ENCODE results near the gene URB2. TPM values are rescaled to one million over a fixed set of nuclear protein-coding genes. Genes with fewer than 3 reads are reported as not detected.

URB2 gene
- total and polyA plus RNA-seq, 4 donors = 1.2 to 10.5 (median 6.2) TPM

DNA sequence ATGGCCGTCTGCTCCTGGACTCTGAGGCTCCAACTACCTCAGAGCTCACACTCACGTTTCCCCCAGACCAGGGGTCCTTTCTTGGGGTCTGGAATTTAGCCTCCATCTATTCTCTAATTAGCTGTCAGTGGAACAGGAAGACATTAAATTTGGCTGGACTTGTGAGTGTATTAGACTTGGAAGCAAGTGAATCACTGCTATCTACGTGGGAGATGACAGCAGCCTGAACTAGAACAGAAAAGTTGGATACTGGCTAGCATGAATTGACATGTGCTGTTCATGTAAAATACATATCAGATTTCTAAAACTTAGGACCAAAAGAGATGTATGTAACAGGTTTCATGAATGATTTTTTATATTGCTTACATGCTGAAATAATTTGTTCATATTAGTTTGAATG is 28.2 kb upstream of the URB2 start:
- H3K36me3 ChIP-seq (ENCODE audit: control insufficient read depth in 4 of 4, insufficient read depth in 3 of 4, low read depth in 1 of 4, low read length in 3 of 4) = peaks cover 13 to 48% (median 30%) of the 10 kb centered on the region in 4 donors
- no peak for DNase-seq (ENCODE audit: low spot score)
- H3K9me3 ChIP-seq (ENCODE audit: control insufficient read depth in 4 of 4, low read length in 3 of 4) = no peaks in the 10 kb centered on the region
- H3K27ac ChIP-seq (ENCODE audit: low read depth in 1 of 2, low read length in 2 of 2) = no peak overlapping the region
- no peak overlapping the region for H3K4me3 ChIP-seq (ENCODE audit: low read depth in 1 of 3, low read length in 3 of 3)
- no peaks in the 10 kb centered on the region for H3K27me3 ChIP-seq (ENCODE audit: control insufficient read depth in 4 of 4, insufficient read depth in 4 of 4, low read length in 3 of 4)
- WGBS = 87% methylated on average over 3 of the region's 3 CpGs
- H3K9ac ChIP-seq (ENCODE audit: low read depth in 1 of 2, low read length in 2 of 2) = no peak overlapping the region
- H3K4me1 ChIP-seq (ENCODE audit: control insufficient read depth in 4 of 4, insufficient read depth in 4 of 4, low read length in 3 of 4) = peaks cover 0 to 2% (median 0%) of the 10 kb centered on the region in 4 donors
- TF ChIP-seq SP1 (IDR thresholded peaks at IDR 0.05) (no peak), RAD21 (IDR thresholded peaks at IDR 0.05) (no peak), JUND (IDR thresholded peaks at IDR 0.05) (no peak), FOXA2 (IDR thresholded peaks at IDR 0.05) (no peak), HNF4G (IDR thresholded peaks at IDR 0.05) (no peak), EGR1 (IDR thresholded peaks at IDR 0.05; ENCODE audit: low read depth in 2 of 2) (no peak), FOXA1 (IDR thresholded peaks at IDR 0.05) (no peak), RXRA (IDR thresholded peaks at IDR 0.05) (no peak)
- TF ChIP-seq, protein P1, sequence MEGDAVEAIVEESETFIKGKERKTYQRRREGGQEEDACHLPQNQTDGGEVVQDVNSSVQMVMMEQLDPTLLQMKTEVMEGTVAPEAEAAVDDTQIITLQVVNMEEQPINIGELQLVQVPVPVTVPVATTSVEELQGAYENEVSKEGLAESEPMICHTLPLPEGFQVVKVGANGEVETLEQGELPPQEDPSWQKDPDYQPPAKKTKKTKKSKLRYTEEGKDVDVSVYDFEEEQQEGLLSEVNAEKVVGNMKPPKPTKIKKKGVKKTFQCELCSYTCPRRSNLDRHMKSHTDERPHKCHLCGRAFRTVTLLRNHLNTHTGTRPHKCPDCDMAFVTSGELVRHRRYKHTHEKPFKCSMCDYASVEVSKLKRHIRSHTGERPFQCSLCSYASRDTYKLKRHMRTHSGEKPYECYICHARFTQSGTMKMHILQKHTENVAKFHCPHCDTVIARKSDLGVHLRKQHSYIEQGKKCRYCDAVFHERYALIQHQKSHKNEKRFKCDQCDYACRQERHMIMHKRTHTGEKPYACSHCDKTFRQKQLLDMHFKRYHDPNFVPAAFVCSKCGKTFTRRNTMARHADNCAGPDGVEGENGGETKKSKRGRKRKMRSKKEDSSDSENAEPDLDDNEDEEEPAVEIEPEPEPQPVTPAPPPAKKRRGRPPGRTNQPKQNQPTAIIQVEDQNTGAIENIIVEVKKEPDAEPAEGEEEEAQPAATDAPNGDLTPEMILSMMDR (IDR thresholded peaks at IDR 0.05; ENCODE audit: low read depth, low read length, missing input control) = no peak
- TF ChIP-seq, protein P2, sequence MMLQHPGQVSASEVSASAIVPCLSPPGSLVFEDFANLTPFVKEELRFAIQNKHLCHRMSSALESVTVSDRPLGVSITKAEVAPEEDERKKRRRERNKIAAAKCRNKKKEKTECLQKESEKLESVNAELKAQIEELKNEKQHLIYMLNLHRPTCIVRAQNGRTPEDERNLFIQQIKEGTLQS (IDR thresholded peaks at IDR 0.05) = no peak
- TF ChIP-seq, protein P3, sequence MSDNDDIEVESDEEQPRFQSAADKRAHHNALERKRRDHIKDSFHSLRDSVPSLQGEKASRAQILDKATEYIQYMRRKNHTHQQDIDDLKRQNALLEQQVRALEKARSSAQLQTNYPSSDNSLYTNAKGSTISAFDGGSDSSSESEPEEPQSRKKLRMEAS (IDR thresholded peaks at IDR 0.05) = no peak
- TF ChIP-seq, protein P4, sequence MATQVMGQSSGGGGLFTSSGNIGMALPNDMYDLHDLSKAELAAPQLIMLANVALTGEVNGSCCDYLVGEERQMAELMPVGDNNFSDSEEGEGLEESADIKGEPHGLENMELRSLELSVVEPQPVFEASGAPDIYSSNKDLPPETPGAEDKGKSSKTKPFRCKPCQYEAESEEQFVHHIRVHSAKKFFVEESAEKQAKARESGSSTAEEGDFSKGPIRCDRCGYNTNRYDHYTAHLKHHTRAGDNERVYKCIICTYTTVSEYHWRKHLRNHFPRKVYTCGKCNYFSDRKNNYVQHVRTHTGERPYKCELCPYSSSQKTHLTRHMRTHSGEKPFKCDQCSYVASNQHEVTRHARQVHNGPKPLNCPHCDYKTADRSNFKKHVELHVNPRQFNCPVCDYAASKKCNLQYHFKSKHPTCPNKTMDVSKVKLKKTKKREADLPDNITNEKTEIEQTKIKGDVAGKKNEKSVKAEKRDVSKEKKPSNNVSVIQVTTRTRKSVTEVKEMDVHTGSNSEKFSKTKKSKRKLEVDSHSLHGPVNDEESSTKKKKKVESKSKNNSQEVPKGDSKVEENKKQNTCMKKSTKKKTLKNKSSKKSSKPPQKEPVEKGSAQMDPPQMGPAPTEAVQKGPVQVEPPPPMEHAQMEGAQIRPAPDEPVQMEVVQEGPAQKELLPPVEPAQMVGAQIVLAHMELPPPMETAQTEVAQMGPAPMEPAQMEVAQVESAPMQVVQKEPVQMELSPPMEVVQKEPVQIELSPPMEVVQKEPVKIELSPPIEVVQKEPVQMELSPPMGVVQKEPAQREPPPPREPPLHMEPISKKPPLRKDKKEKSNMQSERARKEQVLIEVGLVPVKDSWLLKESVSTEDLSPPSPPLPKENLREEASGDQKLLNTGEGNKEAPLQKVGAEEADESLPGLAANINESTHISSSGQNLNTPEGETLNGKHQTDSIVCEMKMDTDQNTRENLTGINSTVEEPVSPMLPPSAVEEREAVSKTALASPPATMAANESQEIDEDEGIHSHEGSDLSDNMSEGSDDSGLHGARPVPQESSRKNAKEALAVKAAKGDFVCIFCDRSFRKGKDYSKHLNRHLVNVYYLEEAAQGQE (IDR thresholded peaks at IDR 0.05) = no peak
- TF ChIP-seq, protein P5, sequence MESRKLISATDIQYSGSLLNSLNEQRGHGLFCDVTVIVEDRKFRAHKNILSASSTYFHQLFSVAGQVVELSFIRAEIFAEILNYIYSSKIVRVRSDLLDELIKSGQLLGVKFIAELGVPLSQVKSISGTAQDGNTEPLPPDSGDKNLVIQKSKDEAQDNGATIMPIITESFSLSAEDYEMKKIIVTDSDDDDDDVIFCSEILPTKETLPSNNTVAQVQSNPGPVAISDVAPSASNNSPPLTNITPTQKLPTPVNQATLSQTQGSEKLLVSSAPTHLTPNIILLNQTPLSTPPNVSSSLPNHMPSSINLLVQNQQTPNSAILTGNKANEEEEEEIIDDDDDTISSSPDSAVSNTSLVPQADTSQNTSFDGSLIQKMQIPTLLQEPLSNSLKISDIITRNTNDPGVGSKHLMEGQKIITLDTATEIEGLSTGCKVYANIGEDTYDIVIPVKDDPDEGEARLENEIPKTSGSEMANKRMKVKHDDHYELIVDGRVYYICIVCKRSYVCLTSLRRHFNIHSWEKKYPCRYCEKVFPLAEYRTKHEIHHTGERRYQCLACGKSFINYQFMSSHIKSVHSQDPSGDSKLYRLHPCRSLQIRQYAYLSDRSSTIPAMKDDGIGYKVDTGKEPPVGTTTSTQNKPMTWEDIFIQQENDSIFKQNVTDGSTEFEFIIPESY (IDR thresholded peaks at IDR 0.05) = no peak

DNA sequence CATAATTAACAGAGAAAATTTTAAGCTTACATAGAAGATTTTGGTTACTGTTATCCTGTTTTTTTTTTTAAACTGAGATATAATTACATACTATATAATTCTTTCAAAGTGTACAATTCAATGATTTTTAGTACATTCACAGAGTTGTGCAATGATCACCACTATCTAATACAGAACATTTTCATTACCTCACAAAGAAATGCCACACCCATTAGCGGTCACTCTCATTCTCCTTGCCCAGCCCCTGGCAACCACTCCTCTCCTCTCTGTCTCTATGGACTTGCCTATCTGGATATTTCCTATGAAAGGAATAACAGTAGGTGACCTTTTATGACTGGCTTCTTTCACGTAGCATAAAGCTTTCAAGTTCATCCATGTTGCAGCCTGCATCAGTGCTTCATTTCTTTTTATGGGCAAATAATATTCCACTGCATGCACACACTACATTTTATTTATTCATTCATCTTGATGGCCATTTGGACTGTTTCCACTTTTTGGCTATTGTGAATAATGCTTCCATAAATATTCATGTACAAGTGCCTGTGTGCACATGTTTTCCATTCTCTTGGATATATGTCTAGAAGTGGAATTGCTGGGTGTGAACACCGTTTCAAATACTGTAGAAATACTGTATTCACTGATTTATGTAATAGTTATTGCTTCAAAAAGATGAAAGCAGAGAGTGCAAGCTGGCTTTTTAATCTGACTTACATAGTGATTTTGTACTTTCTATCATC is 26.7 kb upstream of the URB2 start:
- 95% methylated on average over 3 of the region's 3 CpGs for WGBS
- Histone ChIP-seq H3K4me1 (ENCODE audit: control insufficient read depth in 4 of 4, insufficient read depth in 4 of 4, low read length in 3 of 4) (peaks cover 0 to 2% (median 0%) of the 10 kb centered on the region in 4 donors), H3K9me3 (ENCODE audit: control insufficient read depth in 4 of 4, low read length in 3 of 4) (no peaks in the 10 kb centered on the region), H3K27ac (ENCODE audit: low read depth in 1 of 2, low read length in 2 of 2) (no peak overlapping the region), H3K9ac (ENCODE audit: low read depth in 1 of 2, low read length in 2 of 2) (no peak overlapping the region), H3K27me3 (ENCODE audit: control insufficient read depth in 4 of 4, insufficient read depth in 4 of 4, low read length in 3 of 4) (no peaks in the 10 kb centered on the region), H3K4me3 (ENCODE audit: low read depth in 1 of 3, low read length in 3 of 3) (no peak overlapping the region), H3K36me3 (ENCODE audit: control insufficient read depth in 4 of 4, insufficient read depth in 3 of 4, low read depth in 1 of 4, low read length in 3 of 4) (peaks cover 13 to 47% (median 24%) of the 10 kb centered on the region in 4 donors)
- DNase-seq (ENCODE audit: low spot score) = no peak
- TF ChIP-seq, protein P1 (IDR thresholded peaks at IDR 0.05; ENCODE audit: low read depth, low read length, missing input control) = no peak
- TF ChIP-seq, protein P4 (IDR thresholded peaks at IDR 0.05) = no peak
- TF ChIP-seq, protein P5 (IDR thresholded peaks at IDR 0.05) = no peak
- TF ChIP-seq JUND (IDR thresholded peaks at IDR 0.05) = no peak
- no peak for TF ChIP-seq TAF1 (conservative IDR thresholded peaks at IDR 0.05)
- no peak for TF ChIP-seq RAD21 (IDR thresholded peaks at IDR 0.05)

Measured in liver (tissue), 9 donors.